Esophagus muscularis mucosa (tissue), 4 donors: ENCODE data around the gene UBE4B.

Experiments used
- EP300 ChIP-seq: sonication (generic); formaldehyde crosslinking; IDR thresholded peaks from one replicate; pipeline ENCODE4 v1.6.1; 2017; ENCODE audit warnings: antibody characterized with exemption
- POLR2A ChIP-seq: fragments of 450-650 bp; IDR thresholded peaks from one replicate; pipeline ENCODE4 v1.6.1; 2017; ENCODE audit warnings: antibody characterized with exemption, moderate library complexity, mild to moderate bottlenecking, low read depth
- POLR2AphosphoS5 ChIP-seq, 2 donors: sonication (generic); formaldehyde crosslinking; IDR thresholded peaks; one replicate each; pipeline ENCODE4 v1.6.1; 2017; ENCODE audit warnings: antibody characterized with exemption in 2 of 2
- TF ChIP-seq, protein P1 (sequence below), 3 experiments: fragments of 200-600 bp in 2 of 3; fragments of 450-650 bp in 1 of 3; sonication (generic) in 2 of 3; IDR thresholded peaks; one replicate each; pipeline ENCODE4 v1.5.1; 2017 to 2019; ENCODE audit warnings: antibody characterized with exemption in 3 of 3, mild to moderate bottlenecking in 2 of 3, moderate library complexity in 1 of 3

DNA sequence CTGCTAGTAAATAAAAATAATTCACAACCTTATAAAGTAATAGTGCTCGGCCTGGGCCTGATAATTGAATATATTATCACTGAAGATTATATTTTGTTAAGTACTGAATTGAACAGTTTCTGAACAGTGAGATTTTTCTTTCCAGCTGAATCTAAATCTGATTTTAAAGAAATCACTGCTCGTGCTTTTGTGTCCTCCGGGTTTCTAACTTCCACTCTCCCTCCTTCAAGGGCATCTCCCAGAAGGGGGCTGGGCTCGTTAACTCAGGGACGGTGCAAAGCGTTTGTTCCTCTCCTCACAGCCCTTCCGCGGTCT is 176.8 kb downstream of the UBE4B start:
- TF ChIP-seq POLR2A (no peak), EP300 (no peak), POLR2AphosphoS5 (IDR thresholded peaks at IDR 0.05) (no peak)
- TF ChIP-seq, protein P1, sequence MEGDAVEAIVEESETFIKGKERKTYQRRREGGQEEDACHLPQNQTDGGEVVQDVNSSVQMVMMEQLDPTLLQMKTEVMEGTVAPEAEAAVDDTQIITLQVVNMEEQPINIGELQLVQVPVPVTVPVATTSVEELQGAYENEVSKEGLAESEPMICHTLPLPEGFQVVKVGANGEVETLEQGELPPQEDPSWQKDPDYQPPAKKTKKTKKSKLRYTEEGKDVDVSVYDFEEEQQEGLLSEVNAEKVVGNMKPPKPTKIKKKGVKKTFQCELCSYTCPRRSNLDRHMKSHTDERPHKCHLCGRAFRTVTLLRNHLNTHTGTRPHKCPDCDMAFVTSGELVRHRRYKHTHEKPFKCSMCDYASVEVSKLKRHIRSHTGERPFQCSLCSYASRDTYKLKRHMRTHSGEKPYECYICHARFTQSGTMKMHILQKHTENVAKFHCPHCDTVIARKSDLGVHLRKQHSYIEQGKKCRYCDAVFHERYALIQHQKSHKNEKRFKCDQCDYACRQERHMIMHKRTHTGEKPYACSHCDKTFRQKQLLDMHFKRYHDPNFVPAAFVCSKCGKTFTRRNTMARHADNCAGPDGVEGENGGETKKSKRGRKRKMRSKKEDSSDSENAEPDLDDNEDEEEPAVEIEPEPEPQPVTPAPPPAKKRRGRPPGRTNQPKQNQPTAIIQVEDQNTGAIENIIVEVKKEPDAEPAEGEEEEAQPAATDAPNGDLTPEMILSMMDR (IDR thresholded peaks at IDR 0.05), result no peak
